Duodenal mucosa (tissue), 2 donors: ENCODE data around the gene AKAP13.
A peak's percentile ranks its signal among the peaks of the same experiment; 100 is the strongest.
"Not testable (repeated sequence)": the region's sequence is repeated elsewhere in the genome, so short reads cannot be mapped to it uniquely, and the experiment has no call there.

Source experiments
- H3K27ac ChIP-seq: one replicate; pipeline ENCODE4 v1.7.0; 2013; ENCODE audit warnings: low read depth, low read length
- H3K27me3 ChIP-seq, 2 donors: one replicate each; pipeline ENCODE4 v1.7.0; 2013; ENCODE audit warnings: low read length in 2 of 2, control low read depth in 1 of 2; ENCODE audit not compliant: insufficient read depth in 2 of 2, control insufficient read depth in 1 of 2
- H3K36me3 ChIP-seq, 2 donors: one replicate each; pipeline ENCODE4 v1.7.0; 2013; ENCODE audit warnings: low read length in 2 of 2, control low read depth in 1 of 2; ENCODE audit not compliant: insufficient read depth in 2 of 2, control insufficient read depth in 1 of 2
- H3K4me1 ChIP-seq, 2 donors: one replicate each; pipeline ENCODE4 v1.7.0; 2013; ENCODE audit warnings: low read length in 2 of 2, control low read depth in 1 of 2; ENCODE audit not compliant: insufficient read depth in 2 of 2, control insufficient read depth in 1 of 2
- H3K4me3 ChIP-seq, 2 donors: one replicate each; pipeline ENCODE4 v1.7.0; 2013; ENCODE audit warnings: low read length in 2 of 2, low read depth in 1 of 2
- H3K9ac ChIP-seq, 2 donors: one replicate each; pipeline ENCODE4 v1.7.0; 2013; ENCODE audit warnings: low read length in 2 of 2, low read depth in 1 of 2
- H3K9me3 ChIP-seq, 2 donors: one replicate each; pipeline ENCODE4 v1.7.0; 2013; ENCODE audit warnings: low read length in 2 of 2, control low read depth in 1 of 2; ENCODE audit not compliant: control insufficient read depth in 1 of 2

AKAP13 gene

GRCh38 chr15:85795337-85796305, 415.2 kb downstream of the AKAP13 start:
- peak overlapping the region; percentile 70 to 85 for H3K9ac ChIP-seq
- H3K27ac ChIP-seq = peak overlapping the region; percentile 73
- no peaks in the 10 kb centered on the region for H3K27me3 ChIP-seq
- no peaks in the 10 kb centered on the region for H3K36me3 ChIP-seq
- H3K4me3 ChIP-seq = peak overlapping the region; percentile 75 to 76
- no peaks in the 10 kb centered on the region for H3K9me3 ChIP-seq
- H3K4me1 ChIP-seq = peaks cover 26 to 28% of the 10 kb centered on the region in 2 donors

- not testable (repeated sequence) for H3K9ac ChIP-seq, H3K36me3 ChIP-seq, H3K4me3 ChIP-seq, H3K27me3 ChIP-seq, H3K9me3 ChIP-seq, H3K27ac ChIP-seq
- H3K4me1 ChIP-seq = peaks cover 26 to 28% of the 10 kb centered on the region in 2 donors
Measured at GRCh38 chr15:85796371-85796770, 416.0 kb downstream of the AKAP13 start.
